Loucy (cell line): Measurements from ENCODE around the gene GPHA2.

ENCODE experiments used
- EZH2phosphoT487 ChIP-seq: fragments of 200-600 bp; IDR thresholded peaks from 2 replicates; pipeline ENCODE4 v1.6.1; 2018; ENCODE audit warnings: antibody characterized with exemption, mild to moderate bottlenecking, moderate library complexity, borderline replicate concordance
- TF ChIP-seq, protein P1 (sequence below): fragments of 200-600 bp; sonication (generic); conservative IDR thresholded peaks from 2 replicates; pipeline ENCODE4 v1.5.1; 2014; ENCODE audit warnings: mild to moderate bottlenecking, antibody characterized with exemption, low read length

DNA sequence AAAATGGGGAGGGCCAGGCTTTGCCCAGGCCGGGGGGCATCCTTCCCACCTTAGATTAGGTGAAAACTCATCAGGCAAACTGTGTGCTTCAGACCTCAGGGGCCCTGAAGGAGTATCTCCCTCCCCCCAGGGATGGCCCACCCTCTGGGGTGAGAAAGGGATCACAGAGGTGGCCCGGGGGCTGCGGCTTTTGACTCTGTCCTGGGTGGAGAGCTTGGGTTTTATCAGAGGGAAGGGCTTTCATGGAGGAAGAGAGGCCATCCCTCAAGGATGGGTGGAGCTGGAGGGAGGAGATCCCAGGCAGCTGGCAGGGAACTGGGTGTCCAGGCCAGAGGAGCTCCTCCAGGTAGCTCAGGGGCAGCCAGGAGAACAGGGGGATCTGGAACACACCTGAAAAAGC is 14.3 kb downstream of the GPHA2 start:
- TF ChIP-seq, protein P1, sequence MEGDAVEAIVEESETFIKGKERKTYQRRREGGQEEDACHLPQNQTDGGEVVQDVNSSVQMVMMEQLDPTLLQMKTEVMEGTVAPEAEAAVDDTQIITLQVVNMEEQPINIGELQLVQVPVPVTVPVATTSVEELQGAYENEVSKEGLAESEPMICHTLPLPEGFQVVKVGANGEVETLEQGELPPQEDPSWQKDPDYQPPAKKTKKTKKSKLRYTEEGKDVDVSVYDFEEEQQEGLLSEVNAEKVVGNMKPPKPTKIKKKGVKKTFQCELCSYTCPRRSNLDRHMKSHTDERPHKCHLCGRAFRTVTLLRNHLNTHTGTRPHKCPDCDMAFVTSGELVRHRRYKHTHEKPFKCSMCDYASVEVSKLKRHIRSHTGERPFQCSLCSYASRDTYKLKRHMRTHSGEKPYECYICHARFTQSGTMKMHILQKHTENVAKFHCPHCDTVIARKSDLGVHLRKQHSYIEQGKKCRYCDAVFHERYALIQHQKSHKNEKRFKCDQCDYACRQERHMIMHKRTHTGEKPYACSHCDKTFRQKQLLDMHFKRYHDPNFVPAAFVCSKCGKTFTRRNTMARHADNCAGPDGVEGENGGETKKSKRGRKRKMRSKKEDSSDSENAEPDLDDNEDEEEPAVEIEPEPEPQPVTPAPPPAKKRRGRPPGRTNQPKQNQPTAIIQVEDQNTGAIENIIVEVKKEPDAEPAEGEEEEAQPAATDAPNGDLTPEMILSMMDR: no peak
- TF ChIP-seq EZH2phosphoT487: no peak
